Stimulated activated CD4-positive, alpha-beta T cell treated with anti-CD3 and anti-CD28 coated beads, Interleukin-4, amount 100 ng/mL, for 24 hours (primary cell): ENCODE measurements around the gene GPX2.
A peak's percentile ranks its signal among the peaks of the same experiment; 100 is the strongest.

Source experiments
- DNase-seq: peaks from one replicate; pipeline ENCODE4 v3.0.0-alpha.2; 2020

GPX2 gene

DNA sequence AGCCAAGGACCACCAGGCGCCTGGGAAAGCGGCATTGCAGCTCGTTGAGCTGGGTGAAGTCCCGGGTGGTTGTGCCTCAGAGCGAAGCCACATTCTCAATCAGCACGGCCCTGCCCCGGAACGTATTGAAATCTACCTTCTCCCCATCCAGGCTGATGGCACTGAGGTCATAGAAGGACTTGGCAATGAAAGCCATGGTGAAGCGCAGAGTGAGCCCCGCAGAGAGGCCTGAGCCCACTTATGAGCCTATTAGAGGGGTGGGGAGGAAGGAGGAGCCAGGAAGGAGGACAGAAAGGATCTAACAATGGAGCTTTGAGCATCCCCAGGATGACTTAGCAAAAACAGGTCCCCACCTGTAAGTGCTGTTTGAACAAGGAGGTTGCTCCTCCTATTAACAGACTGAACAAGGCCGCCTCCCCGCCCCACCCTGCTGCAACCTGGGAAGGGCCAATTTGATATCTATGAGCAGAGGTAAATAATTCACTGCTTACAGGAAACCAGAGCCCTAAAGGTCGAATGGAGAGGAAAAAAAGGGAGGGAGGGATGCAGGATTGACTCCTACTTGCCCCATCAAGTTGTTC is at the start of gene GPX2:
Gene GPX2, minus strand, starts transcription at position 215 of the 581 bp plus-strand sequence. Its CDS starts 19 bp downstream, at position 196.
- DNase-seq: no peak

GRCh38 chr14:64990939-64991338 is 48.4 kb upstream of the GPX2 start:
- no peak for DNase-seq

DNA sequence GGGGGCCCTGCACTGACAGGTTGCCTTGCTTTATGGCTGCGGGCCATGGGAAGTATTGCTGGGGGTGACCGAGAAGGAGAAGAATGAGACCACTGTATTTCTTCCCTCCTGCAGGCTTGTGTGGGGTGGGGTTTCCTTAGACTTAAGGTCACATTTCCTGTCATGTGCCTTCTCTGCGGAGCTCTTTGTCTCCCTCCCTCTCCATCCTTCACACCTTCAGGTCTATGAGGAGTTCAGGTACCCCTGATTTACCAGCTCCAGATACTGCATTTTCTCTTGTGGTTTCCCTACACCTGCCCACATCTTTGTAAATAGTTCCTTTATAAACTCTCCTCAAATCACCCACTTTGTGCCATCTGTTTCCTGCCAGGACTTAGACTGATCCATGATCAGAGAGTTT is 47.8 kb upstream of the GPX2 start:
- DNase-seq: no peak

GRCh38 chr14:64987438-64987767 is 44.9 kb upstream of the GPX2 start:
- DNase-seq: no peak

- DNase-seq: peak; percentile 94
Observed at GRCh38 chr14:64986648-64987437, 44.3 kb upstream of the GPX2 start, which contains the start of gene FNTB. FNTB (plus strand) TSS chr14:64986895; CDS start chr14:64986954, 59 bp downstream.

DNA sequence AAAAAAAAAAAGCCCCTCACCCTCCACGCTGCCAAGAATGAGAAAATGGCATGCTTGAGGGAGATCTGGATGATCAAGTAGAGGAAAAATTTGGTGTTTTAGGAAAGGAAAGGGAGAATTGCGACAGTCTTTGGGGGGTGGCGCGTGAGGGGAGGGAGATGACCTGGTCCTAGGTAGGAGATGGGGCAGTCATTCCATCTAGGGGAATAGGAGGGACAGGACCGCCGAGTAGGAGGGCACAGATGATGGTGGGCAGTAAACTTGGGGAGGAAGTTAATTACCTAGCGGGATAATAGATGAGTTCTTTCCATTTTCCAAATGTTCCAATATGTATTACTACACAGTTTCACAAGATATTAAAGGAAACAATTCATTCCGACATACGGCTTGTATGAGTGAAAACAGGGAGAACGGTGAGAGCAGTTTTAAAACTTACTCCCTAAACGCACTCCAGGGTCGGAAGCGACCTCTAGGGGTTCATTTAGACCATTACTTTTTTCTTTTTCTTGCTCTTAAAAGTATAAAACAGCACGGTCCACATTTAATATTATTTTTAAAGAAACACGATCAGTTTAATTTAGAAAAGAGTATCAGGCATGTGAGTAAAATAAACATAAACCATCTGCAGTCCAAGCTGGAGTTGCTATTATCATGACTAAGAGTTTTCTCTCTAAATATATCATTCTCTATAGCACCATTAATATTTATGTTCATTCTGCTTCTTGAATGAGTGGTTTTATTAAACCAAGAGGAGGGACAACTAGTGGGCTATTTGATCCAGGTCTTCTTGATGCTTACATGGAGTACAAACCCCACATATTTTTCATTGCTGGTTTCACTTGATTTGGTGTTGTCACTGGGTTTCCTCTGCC is 41.1 kb upstream of the GPX2 start:
- peak; percentile 43 for DNase-seq

DNA sequence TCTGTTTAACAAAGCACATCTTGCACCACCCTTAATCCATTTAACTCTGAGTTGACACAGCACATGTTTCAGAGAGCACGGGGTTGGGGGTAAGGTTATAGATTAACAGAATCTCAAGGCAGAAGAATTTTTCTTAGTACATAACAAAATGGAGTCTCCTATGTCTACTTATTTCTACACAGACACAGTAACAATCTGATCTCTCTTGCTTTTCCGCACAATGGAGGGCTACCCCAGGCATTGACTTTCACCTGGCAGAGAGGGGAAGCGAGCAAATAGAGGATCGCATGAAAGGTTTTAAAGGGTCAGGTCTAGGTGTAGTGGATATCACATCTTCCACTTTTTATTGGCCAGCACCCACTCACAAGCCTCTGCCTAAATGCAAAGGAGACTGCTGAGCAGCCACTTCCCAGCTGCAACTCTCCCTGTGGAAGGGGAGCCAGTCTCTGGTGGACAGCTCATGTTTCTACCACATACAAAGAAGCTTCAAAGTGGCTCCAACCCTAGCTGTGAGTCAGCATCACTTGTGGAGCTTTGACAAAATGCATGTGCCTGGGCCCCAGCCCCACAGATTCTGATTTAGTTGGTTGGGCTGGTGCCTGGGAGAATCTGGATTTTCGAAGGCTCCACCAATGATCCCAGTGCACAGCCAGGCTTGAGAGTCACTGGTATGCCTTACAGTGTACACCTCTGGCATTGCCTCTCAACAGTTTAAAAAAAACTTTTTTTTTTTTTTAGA is 37.0 kb upstream of the GPX2 start:
- no peak for DNase-seq

DNA sequence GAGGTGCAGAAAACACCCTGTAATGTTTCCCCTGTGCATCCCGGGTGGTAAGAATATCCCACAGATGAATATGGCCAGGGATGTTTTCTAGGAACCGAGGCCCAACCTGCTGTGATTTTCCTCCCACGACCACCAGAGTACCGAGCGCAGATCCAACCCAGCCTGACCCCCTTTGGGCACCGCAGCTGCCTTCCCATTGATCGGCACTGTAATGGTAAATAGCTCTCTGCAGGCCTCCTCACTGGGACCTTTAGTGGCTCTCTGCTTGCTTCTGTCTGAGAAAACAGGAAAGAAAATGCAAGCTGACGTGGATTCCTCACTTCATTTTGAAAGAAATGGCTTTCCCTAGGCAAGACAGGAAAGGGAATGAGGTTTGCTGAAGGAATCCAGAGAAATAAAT is 32.0 kb upstream of the GPX2 start:
- no peak for DNase-seq

DNA sequence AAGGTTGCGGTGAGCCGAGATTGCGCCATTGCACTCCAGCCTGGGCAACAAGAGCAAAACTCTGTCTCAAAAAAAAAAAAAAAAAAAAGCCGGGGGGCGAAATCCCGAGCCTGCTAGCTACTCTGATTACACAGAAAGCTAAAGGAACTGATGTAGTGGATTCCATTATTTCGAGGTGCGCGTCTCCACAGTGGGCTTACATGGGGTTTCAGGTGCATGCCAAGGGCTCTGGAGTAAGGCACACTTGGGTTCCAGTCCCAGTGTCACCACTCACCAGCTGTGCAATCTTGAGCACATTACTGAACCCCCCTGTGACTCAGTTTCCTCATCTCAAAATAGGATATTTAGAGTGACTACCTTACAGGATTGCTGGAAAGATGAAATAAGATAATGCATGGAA is 31.3 kb upstream of the GPX2 start:
- DNase-seq: no peak

DNA sequence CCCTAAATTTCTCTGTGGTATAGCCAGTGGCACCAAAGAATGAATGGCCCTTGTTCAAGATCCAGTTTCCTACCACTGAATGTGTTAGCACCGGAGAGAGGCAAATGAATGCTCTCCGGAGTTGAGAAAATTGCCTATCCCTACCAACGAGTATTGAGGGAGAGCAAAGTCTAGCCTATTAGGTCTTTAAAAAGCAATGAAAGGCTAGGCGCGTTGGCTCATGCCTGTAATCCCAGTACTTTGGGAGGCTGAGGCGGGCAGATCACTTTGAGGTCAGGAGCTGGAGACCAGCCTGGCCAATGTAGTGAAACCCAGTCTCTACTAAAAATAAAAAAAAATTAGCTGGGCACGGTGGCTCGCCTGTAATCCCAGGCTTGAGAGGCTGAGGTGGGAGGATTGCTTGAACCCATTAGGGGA is 30.5 kb upstream of the GPX2 start:
- no peak for DNase-seq

DNA sequence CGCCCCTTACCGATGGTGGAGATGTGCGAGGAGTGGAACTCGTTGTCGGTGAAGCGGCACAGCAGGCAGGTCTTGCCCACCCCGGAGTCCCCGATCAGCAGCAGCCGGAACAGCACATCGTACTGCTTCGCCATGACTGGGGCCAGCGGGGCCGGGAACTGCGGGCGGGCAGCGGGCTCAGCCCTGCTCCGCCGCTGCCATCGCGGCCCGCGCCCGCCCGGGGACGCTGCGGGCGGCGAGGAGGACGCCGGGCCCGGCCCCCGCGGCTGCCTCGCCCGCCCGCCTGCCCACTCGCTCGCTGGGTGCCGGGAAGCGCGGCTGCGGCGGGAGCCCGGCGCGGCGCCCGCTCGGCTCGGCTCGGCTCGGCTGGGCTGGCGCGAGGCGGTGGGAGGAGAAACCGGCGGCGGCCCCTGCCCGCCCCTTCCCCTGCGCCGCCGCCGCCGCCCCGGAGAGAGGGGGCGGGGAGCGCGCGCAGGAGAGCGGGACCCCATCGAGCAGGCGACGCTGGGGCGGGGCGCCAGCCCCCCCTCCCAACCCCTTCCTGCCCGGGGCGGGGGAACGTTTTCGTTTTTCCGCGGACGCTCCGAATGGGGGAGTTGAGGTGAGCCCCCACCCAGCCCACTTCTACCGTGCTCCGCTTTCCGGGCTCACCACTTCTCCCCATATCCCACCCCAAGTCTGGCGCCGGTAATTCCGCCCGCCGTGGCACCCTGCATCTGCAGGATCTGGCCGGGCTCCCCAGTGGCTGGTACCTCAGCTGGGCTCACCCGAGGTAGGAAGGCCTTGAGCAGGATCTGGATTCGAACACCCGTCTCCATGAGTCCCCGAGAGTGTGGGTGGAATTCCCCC is 29.6 kb upstream of the GPX2 start, which contains the start of gene RAB15:
Gene RAB15, minus strand, starts transcription at position 394 of the 849 bp plus-strand sequence. Its CDS starts 260 bp downstream, at position 134.
- peak; percentile 32 for DNase-seq

GRCh38 chr14:64971491-64971942 is 29.0 kb upstream of the GPX2 start:
- DNase-seq: no peak

- no peak for DNase-seq
Observed at GRCh38 chr14:64970776-64971477, 28.4 kb upstream of the GPX2 start.

- no peak for DNase-seq
Observed at GRCh38 chr14:64970041-64970440, 27.5 kb upstream of the GPX2 start.

DNA sequence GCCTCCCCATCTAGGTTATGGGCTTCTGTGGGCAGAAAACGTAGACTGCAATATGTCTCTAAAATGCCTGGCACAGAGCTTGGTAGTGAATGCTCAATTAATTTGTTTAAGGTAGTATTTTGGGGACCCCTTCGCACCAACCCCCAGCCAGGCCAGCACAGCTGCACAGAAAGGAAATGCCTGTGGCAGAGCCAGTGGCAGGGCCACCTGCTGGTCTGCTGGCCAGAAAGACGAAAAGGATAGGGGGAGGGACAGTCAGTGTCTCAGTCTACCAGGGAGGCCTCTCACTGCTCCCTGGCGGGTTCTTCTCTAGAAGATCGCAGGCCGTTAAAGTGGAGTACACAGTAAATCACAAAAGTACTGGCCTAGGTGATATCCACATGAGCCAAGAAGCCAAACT is 26.1 kb upstream of the GPX2 start:
- no peak for DNase-seq

- DNase-seq: no peak
Observed at GRCh38 chr14:64968167-64968566, 25.6 kb upstream of the GPX2 start.

- no peak for DNase-seq
Observed at GRCh38 chr14:64966976-64967375, 24.4 kb upstream of the GPX2 start.

DNA sequence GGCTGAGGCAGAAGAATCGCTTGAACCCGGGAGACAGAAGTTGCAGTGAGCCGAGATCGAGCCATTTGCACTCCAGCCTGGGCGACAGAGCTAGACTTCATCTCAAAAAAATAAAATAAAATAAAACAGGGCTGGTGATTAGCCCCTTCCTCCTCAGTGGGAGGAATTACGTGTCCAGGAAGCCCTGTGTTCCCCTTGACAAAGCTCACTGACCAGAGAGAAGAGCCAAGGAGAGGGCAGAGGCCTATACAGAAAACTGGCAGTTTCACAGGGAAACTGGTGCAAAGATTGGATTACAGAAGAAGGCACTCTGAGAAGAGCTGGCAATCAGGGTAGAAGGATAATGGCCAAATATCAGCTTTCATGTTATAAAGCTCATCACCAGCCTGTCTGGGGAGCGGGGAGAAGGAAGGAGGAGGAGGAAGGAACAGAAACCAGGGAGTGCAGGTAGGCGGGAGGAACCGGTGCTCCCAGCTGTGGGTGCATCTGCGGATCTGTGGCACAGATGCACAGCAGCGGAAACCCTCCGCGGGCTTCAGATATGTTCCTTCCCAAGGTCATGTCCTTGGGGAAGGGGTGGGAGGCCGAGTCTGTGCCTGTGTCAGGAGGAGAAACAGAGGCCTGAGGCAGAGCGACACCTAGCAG is 22.9 kb upstream of the GPX2 start:
- no peak for DNase-seq

DNA sequence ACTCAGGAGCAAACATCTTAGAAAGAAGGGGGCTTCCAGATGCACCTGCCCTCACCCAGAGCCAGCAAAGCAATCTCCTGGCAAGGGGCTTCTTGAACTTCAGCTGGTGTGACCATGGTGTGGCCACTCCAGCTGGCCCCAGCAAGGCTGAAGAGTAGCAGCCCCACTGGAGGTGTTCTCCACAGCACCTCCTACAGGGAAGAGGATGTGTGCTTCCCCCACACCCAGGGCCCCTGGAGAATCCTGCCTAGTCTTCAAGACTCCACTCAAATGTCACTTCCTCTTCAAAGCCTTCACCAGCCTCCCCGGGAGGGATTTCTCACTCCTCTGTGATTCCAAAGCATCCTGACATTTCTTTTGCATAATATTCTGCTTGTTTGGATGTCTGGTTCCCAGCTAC is 21.1 kb upstream of the GPX2 start:
- DNase-seq: no peak

- DNase-seq: no peak
Observed at GRCh38 chr14:64960762-64961276, 18.3 kb upstream of the GPX2 start.
